HG02943 (cell line): Measurements from ENCODE around the gene BRINP3.
"Not testable (repeated sequence)": the region's sequence is repeated elsewhere in the genome, so short reads cannot be mapped to it uniquely, and the experiment has no call there.

ENCODE experiments used
- ATAC-seq: cut with Tn5 transposase; IDR thresholded peaks from one replicate; pipeline ENCODE4 v1.9.1; 2021; ENCODE audit warnings: mild to moderate bottlenecking, low read depth, moderate library complexity; ENCODE audit not compliant: unreplicated experiment

BRINP3 gene

DNA sequence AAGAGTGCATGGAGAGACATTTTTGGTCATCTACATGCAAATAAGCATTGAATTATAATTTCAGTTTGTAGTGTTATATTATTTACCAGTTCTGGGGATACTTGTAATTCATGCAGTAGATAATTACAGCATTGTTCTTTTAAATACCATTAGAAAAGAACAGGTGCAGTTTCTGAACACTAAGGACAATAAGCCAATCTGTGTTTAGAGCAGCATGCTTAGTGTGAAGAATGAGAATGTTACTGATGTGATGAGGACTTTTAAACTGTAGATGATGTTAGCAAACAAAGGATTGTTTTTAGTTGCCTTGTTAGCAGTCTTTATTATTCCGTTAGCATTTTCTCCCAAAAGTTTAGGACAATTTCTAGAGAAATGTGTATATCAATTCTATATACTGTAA is 348.3 kb downstream of the BRINP3 start:
- no peak for ATAC-seq

DNA sequence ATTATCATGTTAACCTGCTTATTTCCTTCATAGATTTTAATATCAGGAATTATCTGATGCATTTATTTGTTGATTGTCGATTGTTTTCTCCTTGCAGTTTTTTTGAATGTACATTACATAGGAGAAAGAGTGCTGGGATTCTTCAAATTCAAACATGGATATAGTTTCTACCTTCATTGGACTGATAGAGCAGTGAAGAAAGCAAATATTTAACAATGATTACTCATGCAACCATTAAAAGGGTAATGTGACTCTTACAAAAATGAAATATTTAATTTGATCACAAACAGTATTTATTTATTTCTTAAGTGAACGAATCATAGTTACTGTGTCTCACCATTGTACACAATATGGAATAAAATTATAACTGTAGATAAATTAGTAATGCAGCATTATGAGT is 350.9 kb downstream of the BRINP3 start:
- ATAC-seq: no peak

DNA sequence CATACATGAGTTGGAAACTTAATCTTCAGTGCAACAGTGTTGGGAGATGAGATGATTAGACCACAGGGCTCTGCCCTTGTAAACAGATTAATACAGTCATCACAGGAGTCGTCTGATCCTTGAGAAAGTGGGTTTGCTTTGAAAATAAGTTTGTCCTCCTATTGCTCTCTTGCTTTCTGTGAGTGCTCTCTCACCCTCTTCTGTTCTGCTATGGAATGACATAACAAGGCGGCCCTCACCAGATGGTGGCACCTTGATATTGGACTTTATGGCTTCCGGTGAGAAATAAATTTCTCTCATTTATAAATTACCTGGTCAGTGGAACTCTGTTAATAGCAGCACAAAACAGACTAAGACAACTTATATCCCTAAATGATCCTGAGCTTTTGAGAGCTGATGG is 353.6 kb downstream of the BRINP3 start:
- no peak for ATAC-seq

DNA sequence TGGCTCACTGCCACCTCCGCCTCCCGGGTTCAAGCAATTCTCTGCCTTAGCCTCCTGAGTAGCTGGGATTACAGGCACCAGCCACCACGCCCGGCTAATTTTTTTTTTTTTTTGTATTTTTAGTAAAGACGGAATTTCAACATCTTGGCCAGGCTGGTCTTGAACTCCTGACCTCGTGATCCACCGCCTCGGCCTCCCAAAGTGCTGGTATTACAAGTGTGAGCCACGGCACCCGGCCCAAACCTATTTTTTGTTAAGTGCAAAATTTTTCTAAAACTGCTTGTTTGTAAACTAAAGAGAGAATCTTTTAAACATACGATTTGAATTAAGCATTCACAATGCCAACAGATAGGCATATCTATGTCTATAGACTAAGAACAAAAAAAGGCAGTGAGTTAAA is 357.1 kb downstream of the BRINP3 start:
- not testable (repeated sequence) for ATAC-seq

DNA sequence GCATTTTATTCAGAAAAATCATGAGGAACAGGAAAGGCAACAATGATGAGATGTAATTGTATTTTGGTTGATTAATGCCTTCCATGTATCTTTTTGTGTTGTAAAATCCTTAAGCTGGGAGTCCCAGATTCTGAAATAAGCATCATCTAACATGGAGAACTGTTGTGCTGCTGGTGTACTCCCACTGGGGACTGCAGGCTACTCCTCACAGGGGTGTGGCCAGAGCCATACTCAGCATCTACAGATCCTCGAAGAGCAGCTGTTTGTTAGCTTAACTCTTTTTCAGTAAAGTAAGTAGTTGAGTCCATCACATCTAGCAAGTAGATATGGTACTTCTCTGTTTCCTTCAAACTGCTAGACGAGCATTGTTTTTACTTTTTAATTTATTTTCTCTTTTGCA is 358.0 kb downstream of the BRINP3 start:
- ATAC-seq: no peak

DNA sequence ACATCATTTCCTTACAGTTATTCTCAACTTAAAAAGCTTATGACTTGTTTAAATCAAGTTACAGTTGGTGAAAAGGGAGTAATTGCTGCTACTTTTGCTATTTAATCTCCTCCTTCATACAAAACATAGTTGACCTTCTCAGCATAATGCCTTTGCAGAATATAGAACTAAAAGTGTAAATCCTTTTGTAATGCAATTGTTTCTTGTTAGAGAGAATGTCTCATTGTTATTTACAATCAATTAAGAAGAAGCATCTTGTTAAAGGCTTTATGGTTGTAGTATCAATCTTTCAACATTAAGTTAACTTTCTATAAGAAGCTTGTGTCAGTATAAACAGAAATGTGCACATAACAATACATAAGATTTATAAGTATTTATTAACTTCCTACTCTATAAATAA is 360.7 kb downstream of the BRINP3 start:
- no peak for ATAC-seq

DNA sequence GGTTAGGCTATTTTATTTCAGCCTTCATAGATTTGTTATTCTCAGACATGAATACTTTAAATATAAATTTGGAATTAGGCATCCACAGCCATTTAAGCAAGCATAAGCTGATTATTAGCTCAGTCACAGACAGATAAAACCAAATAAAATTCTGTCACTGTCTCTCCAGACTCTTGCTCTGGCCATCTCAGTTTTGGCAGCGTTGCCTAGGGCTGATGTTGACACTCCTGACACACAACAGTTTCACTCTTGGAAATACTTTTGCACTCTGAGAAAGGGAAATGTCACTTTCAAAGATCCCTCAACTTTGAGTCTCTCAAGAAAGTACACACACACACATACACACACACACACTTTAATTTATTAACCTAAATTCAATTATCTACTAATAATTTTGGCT is 372.7 kb downstream of the BRINP3 start:
- no peak for ATAC-seq

DNA sequence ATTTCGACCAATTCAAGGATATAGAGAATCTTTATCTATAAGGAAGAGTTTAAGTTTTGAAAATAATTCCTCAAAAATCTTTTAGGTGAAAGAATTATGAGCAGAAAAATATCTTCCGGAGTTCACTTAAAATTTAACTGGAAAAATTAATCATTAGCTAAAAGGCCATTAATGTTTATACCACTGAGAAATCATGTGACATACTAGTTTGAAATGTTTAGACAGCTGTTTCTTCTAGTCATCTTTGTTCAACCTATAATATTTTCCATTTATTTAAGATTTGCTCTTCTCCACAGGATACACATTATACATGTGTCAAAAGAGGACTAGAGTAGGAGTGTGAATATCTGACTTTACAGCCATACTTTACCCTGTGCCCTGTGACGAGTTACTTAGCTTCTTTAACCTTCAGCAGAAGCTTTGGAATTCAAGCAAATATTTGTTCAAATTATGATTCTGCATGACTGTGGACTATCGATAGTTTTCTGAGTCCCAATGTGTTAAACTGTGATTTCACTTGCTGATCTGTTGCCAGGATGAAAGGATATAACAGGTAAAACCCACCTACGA is 374.8 kb downstream of the BRINP3 start:
- no peak for ATAC-seq

DNA sequence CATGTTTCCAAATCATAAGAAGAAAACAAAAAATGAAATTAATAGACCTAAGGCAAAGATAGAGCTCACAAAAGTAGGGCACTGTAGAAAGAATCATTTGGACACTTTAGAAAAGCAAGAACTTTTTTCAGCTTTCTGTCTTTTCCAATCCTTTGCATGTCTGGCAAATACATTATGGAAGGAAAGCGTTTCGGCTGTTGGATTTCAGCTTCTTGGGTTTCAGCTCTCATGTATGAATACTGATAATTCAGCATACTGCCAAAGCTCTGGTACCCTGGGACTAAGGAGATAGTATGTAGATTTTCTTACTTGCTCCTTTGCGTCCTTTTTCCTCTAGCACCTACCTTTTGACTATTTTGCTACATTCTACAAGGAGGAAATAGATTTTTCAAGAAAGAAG is 375.9 kb downstream of the BRINP3 start:
- no peak for ATAC-seq

DNA sequence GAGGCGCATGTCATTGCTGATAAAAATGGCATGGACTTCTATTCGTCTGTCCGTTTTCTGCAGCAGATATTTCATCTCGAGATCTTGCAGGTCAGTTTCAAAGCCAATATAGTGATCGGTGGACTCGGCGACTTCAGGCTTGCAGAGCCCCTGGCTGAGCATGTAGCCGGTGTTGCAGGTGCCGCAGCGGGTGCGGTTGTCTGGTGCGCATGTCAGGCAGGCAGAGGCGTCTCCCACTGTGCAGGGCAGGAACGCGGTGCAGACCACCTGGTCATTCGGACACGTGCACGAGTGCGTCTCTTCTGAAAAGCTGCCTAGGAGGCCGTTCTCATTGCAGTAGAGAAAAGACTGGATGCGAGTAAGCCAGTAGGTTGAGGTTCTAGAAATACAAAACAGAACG is 378.9 kb downstream of the BRINP3 start:
- ATAC-seq: no peak

DNA sequence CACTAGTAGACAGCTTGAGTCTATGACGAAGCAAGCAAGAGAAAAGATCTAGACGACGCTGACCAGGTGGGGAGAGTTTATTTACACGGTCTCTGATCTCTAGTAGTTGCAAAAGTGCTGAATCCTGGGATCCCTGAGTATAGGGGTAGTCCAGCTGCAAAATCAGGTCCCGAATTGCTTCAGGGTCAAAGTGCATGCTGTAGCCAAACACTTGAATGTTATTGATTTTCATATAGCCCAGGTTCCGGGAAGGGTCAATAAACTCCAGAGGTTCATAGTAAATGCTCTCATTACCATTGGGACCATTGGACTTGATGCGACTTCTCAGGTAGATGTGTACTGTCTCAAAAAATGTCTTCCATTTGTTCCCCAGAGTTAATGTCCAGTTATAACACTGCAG is 379.6 kb downstream of the BRINP3 start:
- ATAC-seq: no peak

DNA sequence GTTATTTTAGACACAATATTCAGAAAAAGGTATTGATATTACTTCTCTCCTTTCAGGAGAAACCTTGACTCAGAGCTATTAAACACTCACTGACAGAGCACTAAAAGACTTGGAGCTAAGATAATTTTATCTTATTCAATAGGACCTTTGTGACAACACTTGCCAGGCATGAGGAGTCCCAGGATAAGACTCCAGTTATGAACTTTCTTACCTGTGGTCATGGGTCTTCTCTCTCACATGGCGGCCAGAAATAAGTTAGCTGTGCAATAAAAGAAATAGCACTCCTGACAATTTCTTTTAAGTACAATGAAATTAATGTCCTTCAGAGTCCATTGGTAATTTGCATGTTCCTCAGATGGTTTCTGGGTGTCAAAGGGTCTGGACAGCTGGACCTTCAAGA is 382.1 kb downstream of the BRINP3 start:
- ATAC-seq: no peak

DNA sequence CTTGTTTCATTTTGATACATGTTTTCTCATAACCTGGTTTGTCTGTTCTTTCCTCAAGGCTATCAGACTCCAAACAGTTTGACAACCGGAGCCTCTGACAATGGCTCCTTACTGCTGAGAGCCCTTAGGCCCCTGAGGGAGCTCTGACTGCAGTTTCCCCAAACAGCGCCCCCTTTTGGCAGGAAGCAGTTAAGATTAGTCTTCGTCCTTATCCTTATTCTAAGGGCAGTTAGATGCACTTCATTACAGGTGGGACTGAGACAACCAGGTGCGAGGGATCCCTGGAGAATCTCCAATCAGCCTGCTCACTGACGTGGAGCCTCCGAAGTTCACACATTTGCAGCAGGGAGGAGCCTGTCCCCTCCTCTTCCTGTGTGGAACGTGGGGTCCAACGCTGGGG is 393.1 kb downstream of the BRINP3 start:
- no peak for ATAC-seq

DNA sequence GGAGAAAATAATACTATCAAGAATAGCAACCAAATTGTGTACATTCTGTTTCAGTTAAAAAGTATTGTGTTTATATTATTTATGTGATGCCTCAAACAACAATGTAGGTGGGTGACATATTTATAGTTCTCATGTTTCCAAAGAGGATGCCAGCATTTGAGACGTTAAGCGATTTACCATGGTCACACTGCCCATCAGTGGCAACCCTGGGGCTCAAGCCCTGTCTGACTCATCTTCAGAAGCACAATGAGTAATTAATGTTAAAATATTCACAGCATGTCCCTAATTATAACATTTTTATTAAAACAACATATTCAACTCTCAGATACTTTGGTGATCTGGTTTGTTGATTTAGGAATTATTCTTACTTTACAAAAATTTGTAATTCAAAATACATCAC is 409.4 kb downstream of the BRINP3 start:
- no peak for ATAC-seq

DNA sequence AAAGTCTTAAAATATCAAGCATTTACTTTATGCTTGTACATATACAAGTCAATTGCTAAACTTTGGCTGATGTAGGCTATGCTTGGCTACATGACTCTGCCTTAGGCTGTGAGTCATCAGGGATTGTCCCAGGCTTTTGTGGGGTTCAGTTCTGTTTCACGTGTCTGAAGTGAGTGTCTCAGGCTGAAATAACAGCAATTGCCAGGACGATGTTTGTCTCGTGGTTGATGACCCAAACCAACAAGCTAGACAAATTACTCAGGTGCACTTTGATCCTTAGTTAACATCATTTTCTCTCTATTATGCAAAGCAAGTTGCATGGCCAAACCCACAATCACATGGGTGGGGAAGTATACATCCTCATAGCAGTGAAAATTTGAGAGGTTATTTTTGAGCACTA is 410.1 kb downstream of the BRINP3 start:
- ATAC-seq: no peak

DNA sequence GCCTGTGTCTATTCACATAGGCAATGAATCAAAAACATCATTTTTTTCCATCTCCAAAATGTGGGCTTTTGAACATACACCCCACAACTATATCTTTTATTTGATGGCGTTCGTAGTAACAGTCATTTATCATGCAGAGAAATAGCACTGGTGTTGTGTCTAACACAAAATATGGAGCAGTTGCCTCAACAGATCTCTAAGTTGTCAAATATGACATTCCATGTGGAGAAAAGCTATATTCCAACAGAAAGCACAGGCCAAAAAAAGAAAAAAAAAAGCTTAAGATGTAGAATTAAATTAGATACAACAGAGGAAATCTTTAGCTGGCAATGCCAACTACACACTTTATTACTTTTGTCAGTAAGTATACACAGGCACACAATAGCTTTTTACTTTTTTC is 411.7 kb downstream of the BRINP3 start:
- ATAC-seq: no peak

DNA sequence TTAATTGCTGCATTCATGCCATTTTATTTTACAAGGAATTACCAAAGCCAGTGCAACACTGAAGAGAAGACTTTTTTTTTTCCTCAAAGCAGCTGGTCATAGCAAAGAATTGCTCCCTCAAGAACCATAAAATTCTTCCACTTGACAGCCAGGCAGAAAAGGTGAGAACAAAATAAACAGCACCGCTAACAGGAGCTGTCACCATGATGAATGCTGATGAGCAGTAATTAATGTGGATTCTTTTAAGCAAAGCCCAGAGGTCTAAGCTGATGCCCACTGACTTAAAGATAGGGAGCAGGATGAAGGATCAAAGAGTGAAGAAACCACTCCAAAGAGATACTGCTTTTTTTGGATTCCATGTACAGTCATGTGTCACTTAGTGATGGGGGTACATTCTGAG is 428.4 kb downstream of the BRINP3 start:
- ATAC-seq: no peak
